GM12878 (cell line): ENCODE measurements around the gene SKA1. TPM values are rescaled to one million over a fixed set of nuclear protein-coding genes. Genes with fewer than 3 reads are reported as not detected.

Source experiments
- ATAC-seq: fragments of 200-7000 bp; cut with Tn5 transposase; 3 replicates; pipeline ENCODE4 v1.9.1; 2020; ENCODE audit warnings: mild to moderate bottlenecking, moderate library complexity
- BruUV-seq: library from RNA; stranded (reverse); fragments of 400-500 nt; replicated peaks from 2 replicates; lab custom pipeline; 2021; lab: Mats Ljungman, UMichigan
- CTCF ChIA-PET: fragments of 300-600 bp; sonication (Branson Sonifier 250); formaldehyde crosslinking; extraction: SDS; loops from one replicate; lab custom pipeline; 2021; ENCODE audit warnings: inconsistent platforms; lab: Yijun Ruan, JAX
- POLR2A ChIA-PET: fragments of 350-600 bp; formaldehyde crosslinking; extraction: SDS; loops from one replicate; lab custom pipeline; 2021; ENCODE audit warnings: inconsistent platforms; lab: Charles Lee
- RAD21 ChIA-PET: fragments of 300-600 bp; sonication (Branson Sonifier 250); formaldehyde crosslinking; loops from one replicate; lab custom pipeline; 2023; ENCODE audit warnings: antibody characterized with exemption; ENCODE audit not compliant: unreplicated experiment; lab: Charles Lee
- SMC1A ChIA-PET: fragments of 300-600 bp; sonication (Branson Sonifier 250); formaldehyde crosslinking; loops from one replicate; lab custom pipeline; 2023; ENCODE audit not compliant: unreplicated experiment, uncharacterized antibody; lab: Charles Lee
- DNase-seq: peaks from one replicate; pipeline ENCODE4 v3.0.0-alpha.2; 2011; ENCODE audit warnings: low read depth, low spot score
- FAIRE-seq: peaks from 3 replicates; lab custom pipeline; 2011; peaks lifted over from hg19 to GRCh38; lab: Jason Lieb, UNC
- H2AFZ ChIP-seq: 2 replicates; pipeline ENCODE4 v1.6.0; 2011; ENCODE audit warnings: low read depth, low read length, control low read depth; ENCODE audit not compliant: control insufficient read depth
- H3K27ac ChIP-seq: 2 replicates; pipeline ENCODE4 v1.5.1; 2011; ENCODE audit warnings: control low read depth; ENCODE audit not compliant: control insufficient read depth, insufficient read depth
- H3K27me3 ChIP-seq, 2 experiments: replicated peaks in 1 of 2; 2 replicates each; pipeline versions ENCODE4 v1.6.0 to v1.6.1; 2011; ENCODE audit warnings: low read length in 1 of 2; ENCODE audit not compliant: control insufficient read depth in 2 of 2, insufficient read depth in 2 of 2
- H3K36me3 ChIP-seq, 2 experiments: 2 replicates each; pipeline ENCODE4 v1.5.1; 2011; ENCODE audit warnings: low read length in 1 of 2; ENCODE audit not compliant: control insufficient read depth in 2 of 2, insufficient read depth in 2 of 2
- H3K4me1 ChIP-seq: 2 replicates; pipeline ENCODE4 v1.6.1; 2011; ENCODE audit warnings: mild to moderate bottlenecking, low read length, moderate library complexity, mixed read lengths; ENCODE audit not compliant: control insufficient read depth, insufficient read depth
- H3K4me2 ChIP-seq: 2 replicates; pipeline ENCODE4 v1.6.0; 2011; ENCODE audit warnings: control low read depth; ENCODE audit not compliant: control insufficient read depth, insufficient read depth
- H3K4me3 ChIP-seq: fragments of 200-600 bp; sonication (generic); 2 replicates; pipeline ENCODE4 v1.5.1; 2016
- H3K79me2 ChIP-seq: 2 replicates; pipeline ENCODE4 v1.6.0; 2011; ENCODE audit warnings: low read length; ENCODE audit not compliant: control insufficient read depth, insufficient read depth
- H3K9ac ChIP-seq: 2 replicates; pipeline ENCODE4 v1.8.0; 2011; ENCODE audit warnings: low read length, control low read depth, mixed read lengths; ENCODE audit not compliant: control insufficient read depth, insufficient read depth
- H3K9me3 ChIP-seq: replicated peaks from 3 replicates; pipeline ENCODE4 v1.5.1; 2011; ENCODE audit warnings: mild to moderate bottlenecking, low read length; ENCODE audit not compliant: control insufficient read depth, insufficient read depth
- H4K20me1 ChIP-seq: 2 replicates; pipeline ENCODE4 v1.6.0; 2011; ENCODE audit not compliant: control insufficient read depth, insufficient read depth
- ZNF24 ChIP-seq: fragments of 450-650 bp; IDR thresholded peaks from 2 replicates; pipeline ENCODE4 v1.6.1; 2017; ENCODE audit warnings: antibody characterized with exemption, mild to moderate bottlenecking
- ZNF592 ChIP-seq: fragments of 450-650 bp; IDR thresholded peaks from 2 replicates; pipeline ENCODE4 v1.6.1; 2017; ENCODE audit warnings: mild to moderate bottlenecking, moderate library complexity
- ZSCAN29 ChIP-seq: fragments of 450-650 bp; IDR thresholded peaks from 2 replicates; pipeline ENCODE4 v1.6.1; 2017; ENCODE audit warnings: mild to moderate bottlenecking, moderate library complexity
- WGBS: methylation state at CpG from one replicate; pipeline ENCODE4 v1.1.6; 2016; ENCODE audit warnings: low lambda C conversion rate; ENCODE audit not compliant: insufficient replicate concordance, insufficient coverage; ENCODE audit errors: missing lambda C conversion rate; 5-methylcytosine and 5-hydroxymethylcytosine counted together
- in situ Hi-C: fragments of 300-500 bp; cut with MboI; formaldehyde crosslinking; loops from 9 replicates; pipeline ENCODE4 v1.14.3; 2018; ENCODE audit warnings: mixed read lengths
- intact Hi-C: fragments of 100-400 bp; cut with micrococcal nuclease; formaldehyde crosslinking; loops from one replicate; pipeline ENCODE4 v1.14.2; 2022; ENCODE audit not compliant: unreplicated experiment
- polyA plus RNA-seq, 11 experiments: library from polyadenylated mRNA; depleted of rRNA in 4 of 11; unstranded in 6 of 11; stranded (reverse) in 5 of 11; fragments of >200 nt; fragmentation: Nextera tagmentation in 4 of 11; fragmentation: Illumina TruSeq in 1 of 11; extraction: Ambion mirVana in 4 of 11; extraction: Trizol in 1 of 11; gene quantifications; 1 replicate in 1 of 11; 2 replicates in 10 of 11; pipeline versions ENCODE4 v1.2.1 to v1.2.3, GENCODE V29; 2011 to 2016; ENCODE audit warnings: inconsistent platforms in 2 of 11, missing spikeins in 2 of 11, low read depth in 1 of 11
- total RNA-seq, 4 experiments: library from RNA; depleted of rRNA in 3 of 4; stranded (reverse); fragments of >200 nt in 3 of 4; fragmentation: Illumina TruSeq in 1 of 4; extraction: Trizol in 1 of 4; gene quantifications; 2 replicates each; pipeline versions ENCODE4 v1.2.1 to v1.2.3, GENCODE V29; 2013 to 2021

Gene SKA1
- total and polyA plus RNA-seq, 10 of the 15 experiments (the other 5 are each of a cell fraction or from before 2014, with no cell fraction given): 16.4 to 36.7 (median 31.1) TPM

- BruUV-seq: no TSS peak
- no peaks in the 10 kb centered on the region for H3K9me3 ChIP-seq
- H3K27ac ChIP-seq: no peak overlapping the region
- H3K4me3 ChIP-seq: no peak overlapping the region
- H3K9ac ChIP-seq: no peak overlapping the region
- SMC1A ChIA-PET: interaction anchor here (0.9 to 1.3 kb wide), 2 partner anchors 9 to 34 kb away, joined by 3 to 4 read pairs; no protein-coding TSS in a partner anchor
- DNase-seq: no peak
- TF ChIP-seq ZNF592 (no peak), ZNF24 (no peak), ZSCAN29 (no peak)
- TF ChIP-seq, all 136 proteins: peak for 0
- RAD21 ChIA-PET: no interaction called here
- FAIRE-seq (no peak), ATAC-seq (no peak)
- in situ Hi-C loops: no loop called here
- Histone ChIP-seq H3K79me2 (no peaks in the 10 kb centered on the region), H3K4me2 (no peak overlapping the region), H4K20me1 (no peaks in the 10 kb centered on the region), H3K27me3 (no peaks in the 10 kb centered on the region), H3K4me1 (no peaks in the 10 kb centered on the region), H2AFZ (no peak overlapping the region), H3K36me3 (peaks cover 0 to 1% of the 10 kb centered on the region in 2 experiments; a peak in 2 of 4 replicates)
- POLR2A ChIA-PET: no interaction called here
- 96% methylated on average over 3 of the region's 3 CpGs for WGBS
- CTCF ChIA-PET: interaction anchor here (0.8 to 1.7 kb wide), 3 partner anchors 9 to 176 kb away, joined by 3 to 4 read pairs (median 3); no protein-coding TSS in a partner anchor
- intact Hi-C loops: no loop called here
Observed at GRCh38 chr18:50393802-50394201, 19.0 kb downstream of the SKA1 start.
